ENCODE results near the gene EFCAB8.

The EFCAB8 gene

GRCh38 chr20:33002087-33002808, 143.5 kb downstream of the EFCAB8 start:
- no peak overlapping the region for H3K4me3 ChIP-seq (ENCODE audit: low read depth, low read length)
- no peak for TF ChIP-seq CTCF (IDR thresholded peaks at IDR 0.05; ENCODE audit: borderline replicate concordance, insufficient read depth, low read depth, low read length)

GRCh38 chr20:33004141-33004751, 145.5 kb downstream of the EFCAB8 start, which contains the start of gene SUN5:
Gene SUN5 (minus strand): TSS chr20:33004433. CDS start chr20:33004340, 93 bp downstream.
- H3K4me3 ChIP-seq (ENCODE audit: low read depth, low read length): no peak within 1 kb of the TSS
- TF ChIP-seq CTCF (IDR thresholded peaks at IDR 0.05; ENCODE audit: borderline replicate concordance, insufficient read depth, low read depth, low read length): no peak

GRCh38 chr20:33005132-33005566, 146.4 kb downstream of the EFCAB8 start:
- H3K4me3 ChIP-seq (ENCODE audit: low read depth, low read length): no peak overlapping the region
- TF ChIP-seq CTCF (IDR thresholded peaks at IDR 0.05; ENCODE audit: borderline replicate concordance, insufficient read depth, low read depth, low read length): peak; percentile 53

GRCh38 chr20:33005908-33006775, 147.4 kb downstream of the EFCAB8 start:
- TF ChIP-seq CTCF (IDR thresholded peaks at IDR 0.05; ENCODE audit: borderline replicate concordance, insufficient read depth, low read depth, low read length): no peak
- no peak overlapping the region for H3K4me3 ChIP-seq (ENCODE audit: low read depth, low read length)

GRCh38 chr20:33006776-33007375, 148.2 kb downstream of the EFCAB8 start:
- no peak overlapping the region for H3K4me3 ChIP-seq (ENCODE audit: low read depth, low read length)
- TF ChIP-seq CTCF (IDR thresholded peaks at IDR 0.05; ENCODE audit: borderline replicate concordance, insufficient read depth, low read depth, low read length): no peak

GRCh38 chr20:33007376-33008335, 148.9 kb downstream of the EFCAB8 start, which contains the start of gene BPIFB2:
Gene BPIFB2 (plus strand): TSS chr20:33007704. CDS start chr20:33008575, 871 bp downstream.
- no peak for TF ChIP-seq CTCF (IDR thresholded peaks at IDR 0.05; ENCODE audit: borderline replicate concordance, insufficient read depth, low read depth, low read length)
- no peak within 1 kb of the TSS for H3K4me3 ChIP-seq (ENCODE audit: low read depth, low read length)
